ENCODE measurements around the gene WNT1.

DNA sequence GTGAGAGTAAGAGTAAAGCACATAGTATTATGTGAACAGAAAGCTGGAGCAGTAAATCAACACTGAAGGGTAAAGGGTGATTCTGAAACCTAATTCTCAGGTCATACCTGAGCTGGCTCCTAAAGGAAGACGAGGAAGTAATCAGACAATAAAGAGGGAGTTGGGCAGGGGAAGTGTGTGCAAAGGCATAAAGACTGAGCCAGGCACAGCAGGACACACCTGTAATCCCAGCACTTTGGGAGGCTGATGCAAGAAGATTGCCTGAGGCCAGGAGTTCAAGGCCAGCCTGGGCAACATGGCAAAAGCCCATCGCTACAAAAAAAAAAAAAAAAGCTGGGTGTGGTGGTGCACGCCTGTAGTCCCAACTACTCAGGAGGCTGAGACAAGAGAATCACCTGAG, 30.4 kb upstream of the WNT1 start:
- TF ChIP-seq PAX5 (IDR thresholded peaks at IDR 0.05; ENCODE audit: insufficient read depth, low read length, severe bottlenecking) (no peak), TAF1 (IDR thresholded peaks at IDR 0.05; ENCODE audit: low read depth, low read length) (no peak), POLR2A (IDR thresholded peaks at IDR 0.05; ENCODE audit: low read depth, low read length) (no peak), POLR2AphosphoS5 (IDR thresholded peaks at IDR 0.05; ENCODE audit: low read depth, low read length) (no peak)

Measured in GM12891 (cell line).